ENCODE results near the gene CMKLR1.

DNA sequence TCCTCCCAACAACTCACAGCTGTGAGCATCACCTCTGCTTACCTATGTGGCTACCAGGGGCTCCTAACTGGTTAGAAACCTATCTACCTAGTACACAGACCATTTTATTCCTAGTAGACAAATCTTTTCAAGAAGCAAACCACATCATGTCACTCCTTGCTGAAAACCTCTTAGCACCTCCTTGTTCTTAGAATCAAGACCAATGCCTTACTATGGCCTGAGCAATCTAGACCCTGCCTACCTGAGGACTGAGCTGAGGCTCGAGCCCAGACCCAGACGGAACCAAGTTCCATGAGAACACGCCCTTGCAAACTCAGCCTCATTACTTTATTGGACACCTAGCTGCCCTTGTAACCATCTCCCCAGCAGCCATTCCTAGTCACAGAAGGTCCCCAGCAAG lies 32.6 kb downstream of the CMKLR1 start:
- no peak for TF ChIP-seq POLR2A (IDR thresholded peaks at IDR 0.05)
- TF ChIP-seq, protein P1, sequence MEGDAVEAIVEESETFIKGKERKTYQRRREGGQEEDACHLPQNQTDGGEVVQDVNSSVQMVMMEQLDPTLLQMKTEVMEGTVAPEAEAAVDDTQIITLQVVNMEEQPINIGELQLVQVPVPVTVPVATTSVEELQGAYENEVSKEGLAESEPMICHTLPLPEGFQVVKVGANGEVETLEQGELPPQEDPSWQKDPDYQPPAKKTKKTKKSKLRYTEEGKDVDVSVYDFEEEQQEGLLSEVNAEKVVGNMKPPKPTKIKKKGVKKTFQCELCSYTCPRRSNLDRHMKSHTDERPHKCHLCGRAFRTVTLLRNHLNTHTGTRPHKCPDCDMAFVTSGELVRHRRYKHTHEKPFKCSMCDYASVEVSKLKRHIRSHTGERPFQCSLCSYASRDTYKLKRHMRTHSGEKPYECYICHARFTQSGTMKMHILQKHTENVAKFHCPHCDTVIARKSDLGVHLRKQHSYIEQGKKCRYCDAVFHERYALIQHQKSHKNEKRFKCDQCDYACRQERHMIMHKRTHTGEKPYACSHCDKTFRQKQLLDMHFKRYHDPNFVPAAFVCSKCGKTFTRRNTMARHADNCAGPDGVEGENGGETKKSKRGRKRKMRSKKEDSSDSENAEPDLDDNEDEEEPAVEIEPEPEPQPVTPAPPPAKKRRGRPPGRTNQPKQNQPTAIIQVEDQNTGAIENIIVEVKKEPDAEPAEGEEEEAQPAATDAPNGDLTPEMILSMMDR (IDR thresholded peaks at IDR 0.05): no peak
